Measurements from ENCODE around the gene BIRC2.

DNA sequence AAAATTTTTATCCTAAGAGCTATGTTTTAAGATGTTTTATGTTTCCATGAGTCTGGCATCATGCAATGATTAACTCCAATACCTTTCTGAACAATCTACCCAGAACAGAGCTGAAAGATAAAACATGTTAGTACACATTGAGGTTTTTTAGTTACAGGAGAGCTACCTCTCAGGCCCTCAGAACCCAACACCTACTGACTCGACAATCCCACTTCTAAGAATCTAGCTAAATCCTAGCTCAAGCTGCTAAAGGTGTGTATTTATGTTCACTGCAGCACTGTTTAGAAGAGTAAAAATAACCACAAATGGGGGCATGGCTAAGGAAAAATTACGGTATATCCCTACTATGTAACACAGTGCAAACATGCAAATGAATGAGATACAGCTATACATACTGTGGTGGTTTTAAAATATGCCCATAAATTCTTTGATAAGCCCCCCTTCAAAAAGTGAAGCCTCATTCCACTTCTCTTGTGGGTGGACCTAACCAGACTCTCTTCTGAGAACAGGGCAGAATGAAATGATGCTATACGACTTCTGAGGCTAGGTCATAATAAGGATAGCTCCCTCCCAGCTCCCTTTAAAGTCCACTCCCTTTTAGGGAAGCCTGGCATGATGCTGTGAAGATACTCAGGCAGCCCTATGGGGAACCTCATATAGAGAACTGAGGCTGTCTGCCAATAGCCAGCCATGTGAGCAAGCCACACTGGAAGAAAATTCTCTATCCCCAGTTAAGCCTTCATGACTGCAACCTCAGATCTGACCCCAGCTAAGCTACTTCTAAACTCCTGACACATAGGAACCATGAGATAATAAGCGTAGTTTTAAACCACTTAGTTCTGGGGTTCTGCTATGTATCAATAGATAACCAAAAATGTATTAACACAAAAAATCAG is 76.1 kb downstream of the BIRC2 start:
- TF ChIP-seq, protein P1, sequence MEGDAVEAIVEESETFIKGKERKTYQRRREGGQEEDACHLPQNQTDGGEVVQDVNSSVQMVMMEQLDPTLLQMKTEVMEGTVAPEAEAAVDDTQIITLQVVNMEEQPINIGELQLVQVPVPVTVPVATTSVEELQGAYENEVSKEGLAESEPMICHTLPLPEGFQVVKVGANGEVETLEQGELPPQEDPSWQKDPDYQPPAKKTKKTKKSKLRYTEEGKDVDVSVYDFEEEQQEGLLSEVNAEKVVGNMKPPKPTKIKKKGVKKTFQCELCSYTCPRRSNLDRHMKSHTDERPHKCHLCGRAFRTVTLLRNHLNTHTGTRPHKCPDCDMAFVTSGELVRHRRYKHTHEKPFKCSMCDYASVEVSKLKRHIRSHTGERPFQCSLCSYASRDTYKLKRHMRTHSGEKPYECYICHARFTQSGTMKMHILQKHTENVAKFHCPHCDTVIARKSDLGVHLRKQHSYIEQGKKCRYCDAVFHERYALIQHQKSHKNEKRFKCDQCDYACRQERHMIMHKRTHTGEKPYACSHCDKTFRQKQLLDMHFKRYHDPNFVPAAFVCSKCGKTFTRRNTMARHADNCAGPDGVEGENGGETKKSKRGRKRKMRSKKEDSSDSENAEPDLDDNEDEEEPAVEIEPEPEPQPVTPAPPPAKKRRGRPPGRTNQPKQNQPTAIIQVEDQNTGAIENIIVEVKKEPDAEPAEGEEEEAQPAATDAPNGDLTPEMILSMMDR (IDR thresholded peaks at IDR 0.05): no peak
- TF ChIP-seq POLR2AphosphoS5 (IDR thresholded peaks at IDR 0.05): no peak
- no peak for TF ChIP-seq POLR2A (IDR thresholded peaks at IDR 0.05; ENCODE audit: low read depth)
- no peak for TF ChIP-seq EP300 (IDR thresholded peaks at IDR 0.05)
